Measurements from ENCODE around the gene NDUFA13.
"Not testable (repeated sequence)": the region's sequence is repeated elsewhere in the genome, so short reads cannot be mapped to it uniquely, and the experiment has no call there.

The NDUFA13 gene

DNA sequence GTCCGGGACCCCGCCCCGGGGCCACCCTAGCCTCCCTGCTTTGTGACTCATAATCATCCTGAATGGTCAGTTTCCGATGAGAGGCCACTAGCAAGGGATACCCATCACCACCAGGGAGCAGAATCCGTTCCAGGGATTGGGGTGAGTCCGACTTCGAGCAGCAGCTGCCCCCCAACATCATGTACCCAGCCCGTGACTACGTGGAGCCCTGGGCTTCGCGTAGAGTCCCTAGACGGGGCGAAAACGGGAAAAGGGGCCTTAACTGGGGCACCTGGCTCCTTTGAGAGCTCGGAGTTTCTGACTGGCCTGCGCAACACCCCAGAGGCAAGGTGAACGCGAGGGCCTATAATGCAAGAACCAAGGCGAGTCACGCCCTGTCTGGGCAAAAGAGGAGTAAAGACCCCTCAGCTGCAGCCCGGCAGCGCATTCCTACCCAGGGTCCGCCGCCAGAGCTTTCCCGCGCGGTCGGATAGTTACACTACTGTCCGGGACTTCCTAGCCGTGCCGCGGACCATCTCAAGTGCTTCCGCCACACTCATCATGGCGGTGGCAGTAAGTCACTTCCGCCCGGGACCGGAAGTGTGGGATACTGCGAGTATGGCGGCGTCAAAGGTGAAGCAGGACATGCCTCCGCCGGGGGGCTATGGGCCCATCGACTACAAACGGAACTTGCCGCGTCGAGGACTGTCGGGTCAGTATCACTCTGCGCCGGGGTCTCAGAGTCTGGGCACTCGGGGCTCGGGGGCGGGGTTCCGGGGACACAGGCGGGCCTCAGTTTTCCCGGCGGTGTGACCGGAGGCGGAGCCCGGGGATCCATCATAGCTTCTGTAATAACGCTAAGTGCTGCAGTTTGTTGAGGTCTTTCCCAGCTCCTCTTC lies at the start of gene NDUFA13:
Gene NDUFA13 (plus strand): TSS at position 584 of the 878 bp plus-strand sequence. CDS start 14 bp downstream, at position 598.
- DNase-seq: peak; percentile 97

DNA sequence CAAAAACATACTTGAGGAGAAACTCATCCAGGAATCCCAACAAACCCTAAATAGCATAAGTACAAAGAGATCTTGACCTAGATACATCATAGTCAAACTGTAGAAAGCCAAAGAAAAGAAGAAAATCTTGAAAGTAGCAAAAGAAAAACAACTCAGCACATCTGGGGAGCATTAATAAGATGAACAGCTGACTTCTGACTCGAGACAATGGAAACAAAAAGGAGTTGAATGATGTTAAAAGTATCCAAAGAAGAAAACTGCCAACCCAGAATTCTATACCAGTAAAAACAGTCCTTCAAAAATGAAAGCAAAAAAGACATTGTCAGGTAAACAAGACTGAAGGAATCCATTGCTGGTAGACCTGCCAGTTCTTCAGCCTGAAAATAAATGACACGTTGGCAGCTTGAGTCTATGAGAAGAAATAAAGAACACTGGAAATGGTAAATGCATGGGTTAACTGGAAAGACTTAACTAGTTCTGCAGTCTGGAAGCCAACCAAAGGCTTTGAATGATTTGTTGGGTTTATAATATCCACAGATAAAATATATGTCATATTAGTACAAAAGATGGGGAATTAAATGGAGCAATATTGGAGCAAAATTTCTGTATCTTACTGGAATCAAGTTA lies 47.5 kb upstream of the NDUFA13 start:
- DNase-seq: no peak

DNA sequence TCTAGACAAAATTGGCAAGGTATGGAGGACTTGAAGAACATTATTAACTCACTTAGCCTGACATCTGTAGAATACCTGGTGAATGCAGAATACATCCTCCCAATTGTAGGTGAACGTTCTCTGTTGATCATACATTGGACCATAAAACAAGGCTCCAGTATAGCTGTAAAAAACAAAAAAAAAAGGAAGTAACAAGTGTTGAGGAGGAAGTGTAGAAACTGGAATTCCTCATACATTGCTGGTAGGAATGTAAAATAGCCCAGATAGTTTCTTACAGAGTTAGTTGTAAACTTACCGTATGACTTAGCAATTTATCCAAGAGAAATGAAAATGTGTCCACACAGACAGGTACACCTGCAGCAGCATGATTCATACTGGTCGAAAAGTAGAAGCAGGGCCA lies 45.4 kb upstream of the NDUFA13 start:
- no peak for DNase-seq

DNA sequence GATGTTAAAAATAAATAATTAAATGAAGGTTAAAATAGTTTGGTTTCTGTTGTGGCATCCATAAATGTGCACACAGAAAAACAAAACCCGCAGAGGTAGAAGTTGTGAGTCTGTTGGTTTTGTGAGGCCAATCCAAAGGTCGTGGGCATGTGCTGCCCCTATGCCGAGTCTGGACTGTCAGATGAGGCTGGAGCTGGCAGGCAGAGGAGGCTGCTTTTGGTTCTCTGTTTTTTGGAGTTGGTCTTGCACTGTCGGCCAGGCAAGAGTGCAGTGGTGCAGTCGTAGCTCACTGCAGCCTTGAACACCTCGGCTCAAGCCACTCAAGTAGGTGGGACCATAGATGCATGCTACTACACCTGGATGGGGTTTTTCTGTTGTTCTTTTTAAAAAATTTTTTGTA lies 44.3 kb upstream of the NDUFA13 start:
- DNase-seq: no peak

DNA sequence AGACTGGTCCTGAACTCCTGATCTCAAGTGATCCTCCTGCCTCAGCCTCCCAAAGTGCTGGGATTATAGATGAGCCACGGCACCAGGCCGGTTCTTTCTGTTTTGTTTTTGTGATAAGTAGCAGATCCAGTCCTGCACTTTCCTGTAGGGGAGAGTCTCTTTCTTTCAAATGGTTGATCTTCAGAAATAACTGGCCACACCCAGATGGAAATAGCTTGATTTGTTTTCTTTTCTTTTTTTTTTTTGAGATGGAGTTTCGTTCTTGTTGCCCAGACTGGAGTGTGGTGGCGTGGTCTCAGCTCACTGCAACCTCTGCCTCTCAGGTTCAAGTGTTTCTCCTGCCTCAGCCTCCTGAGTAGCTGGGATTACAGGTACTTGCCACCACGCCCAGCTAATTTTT lies 43.9 kb upstream of the NDUFA13 start:
- DNase-seq: not testable (repeated sequence)

DNA sequence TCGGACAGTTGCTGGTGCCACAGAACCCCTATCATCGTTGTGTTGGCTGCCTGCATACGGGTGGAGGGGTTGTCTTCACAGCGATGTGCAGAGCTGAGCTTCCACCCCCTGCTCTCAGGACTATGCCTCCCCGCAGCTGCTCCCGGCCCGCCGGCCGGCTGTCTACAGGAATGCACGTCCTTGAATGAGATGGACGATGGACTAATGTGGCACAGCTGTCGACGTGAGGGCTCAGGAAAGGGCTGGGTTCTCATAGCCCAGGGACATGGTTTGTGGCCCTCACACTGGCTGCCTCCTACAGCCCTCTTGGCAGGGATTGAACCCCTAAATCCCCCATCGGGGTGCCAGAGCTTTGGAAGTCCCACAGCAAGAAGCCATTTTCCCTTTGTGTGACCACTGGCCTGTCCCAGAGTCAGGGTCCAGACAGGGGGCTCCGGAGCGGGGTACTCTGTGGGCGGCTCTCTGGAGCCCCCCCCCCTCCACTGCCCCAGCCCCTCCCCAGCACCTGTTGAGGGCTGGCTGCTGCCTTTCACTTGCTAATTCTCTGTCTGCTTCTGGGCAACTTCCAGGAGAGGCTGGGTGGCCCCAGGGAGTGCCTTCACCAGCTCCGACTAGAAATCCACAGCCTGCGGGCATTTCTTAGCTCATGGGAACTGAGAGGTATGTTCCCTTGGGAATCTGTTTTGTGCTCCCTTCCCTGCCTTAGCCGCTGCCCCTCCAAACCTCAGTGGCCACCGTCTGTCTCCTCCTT lies 40.8 kb upstream of the NDUFA13 start:
- DNase-seq: no peak

DNA sequence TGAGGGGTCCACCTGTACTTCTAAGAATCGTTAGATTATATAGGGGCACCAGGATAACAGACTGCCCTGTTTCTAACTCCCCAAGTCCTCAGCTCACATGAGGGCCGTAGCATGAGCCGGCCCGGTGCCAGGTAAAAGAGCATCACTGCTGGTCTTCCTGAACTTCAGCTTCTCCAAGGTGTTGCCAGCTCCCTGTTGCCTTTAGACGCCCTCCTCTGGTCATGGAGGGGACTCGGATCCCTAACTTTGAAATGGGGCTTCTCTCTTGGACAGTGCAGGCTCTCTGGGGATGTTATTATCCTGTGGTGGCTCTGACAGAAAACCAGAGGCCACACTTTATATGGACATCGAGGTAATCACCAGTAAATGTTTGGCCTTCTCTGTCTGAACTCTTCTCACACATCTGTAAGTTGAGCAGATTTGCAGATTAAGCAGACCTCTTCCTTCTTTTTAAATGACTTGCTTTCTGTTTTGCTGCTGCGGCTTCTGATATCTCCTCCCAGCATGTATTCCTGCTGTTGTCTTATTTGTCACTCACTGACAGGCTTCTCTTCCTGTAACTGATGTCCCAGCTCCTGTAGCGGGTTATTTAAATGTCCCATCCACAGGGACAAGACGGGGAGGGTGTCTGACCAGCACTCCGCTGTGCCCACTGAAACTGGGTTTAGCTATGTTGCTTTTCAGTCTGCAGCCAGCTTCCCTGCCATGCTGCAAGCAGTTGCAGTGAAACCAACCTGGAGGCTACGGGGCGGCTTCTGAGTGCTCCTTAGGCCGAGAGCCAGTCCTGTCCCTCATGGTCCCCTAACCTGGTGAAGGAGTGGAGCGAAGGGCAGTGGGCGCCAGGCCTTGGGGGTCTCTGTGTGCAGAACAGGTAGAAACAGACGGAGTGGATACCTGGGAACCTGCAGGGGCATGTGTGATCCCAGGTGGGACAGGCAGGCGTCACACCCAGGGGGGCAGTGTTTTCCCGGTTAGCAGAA lies 39.9 kb upstream of the NDUFA13 start:
- no peak for DNase-seq

DNA sequence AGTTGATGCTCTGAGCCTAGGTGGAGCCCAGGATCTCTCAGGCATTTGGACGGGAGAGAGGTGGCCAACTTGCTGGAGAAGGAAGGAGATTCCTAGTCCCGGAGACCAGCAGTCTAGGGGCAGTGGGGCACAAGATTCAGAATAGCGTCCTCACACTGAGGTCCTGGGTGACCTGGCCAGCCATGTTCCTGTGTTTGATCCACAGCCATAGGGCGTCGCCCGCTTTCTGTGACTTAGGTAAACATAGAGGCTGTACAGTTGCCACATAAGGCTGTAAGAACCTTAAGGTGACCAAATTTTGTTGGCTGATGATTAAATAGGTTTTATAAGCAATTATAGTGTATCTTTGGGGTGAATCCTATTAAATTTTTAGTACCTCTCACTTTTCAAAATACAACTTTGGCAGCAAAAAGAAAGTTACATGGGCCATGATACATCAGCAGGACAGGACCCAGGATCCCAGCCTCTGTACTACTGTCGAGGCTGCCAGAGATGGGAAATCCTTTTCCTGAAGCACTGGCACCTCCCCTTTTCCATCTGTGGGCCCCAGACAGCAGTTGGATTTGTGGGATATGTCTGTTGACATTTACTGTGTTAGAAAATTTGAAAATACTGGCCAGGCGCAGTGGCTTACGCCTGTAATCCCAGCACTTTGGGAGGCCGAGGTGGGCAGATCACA lies 38.2 kb upstream of the NDUFA13 start:
- DNase-seq: no peak

DNA sequence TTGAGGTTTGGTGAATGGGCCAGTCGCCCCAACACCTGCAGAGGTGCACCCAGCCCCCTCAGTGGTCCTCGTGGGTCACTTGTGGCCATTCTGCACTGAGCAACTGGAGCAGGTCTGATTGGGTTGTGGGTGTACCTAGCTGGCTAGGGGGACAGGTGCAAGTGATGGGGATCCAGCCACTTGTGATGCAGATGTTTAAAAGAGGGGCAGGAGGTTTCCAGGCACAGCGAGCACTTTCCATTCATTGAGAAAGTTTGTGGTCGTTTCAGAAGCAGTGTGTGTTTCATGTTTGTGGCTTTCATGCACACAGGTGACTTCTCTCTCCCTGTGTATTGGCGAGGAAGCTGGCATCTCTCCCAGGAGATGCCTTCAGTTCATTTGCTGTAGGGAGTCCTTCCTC lies 35.3 kb upstream of the NDUFA13 start:
- DNase-seq: no peak

DNA sequence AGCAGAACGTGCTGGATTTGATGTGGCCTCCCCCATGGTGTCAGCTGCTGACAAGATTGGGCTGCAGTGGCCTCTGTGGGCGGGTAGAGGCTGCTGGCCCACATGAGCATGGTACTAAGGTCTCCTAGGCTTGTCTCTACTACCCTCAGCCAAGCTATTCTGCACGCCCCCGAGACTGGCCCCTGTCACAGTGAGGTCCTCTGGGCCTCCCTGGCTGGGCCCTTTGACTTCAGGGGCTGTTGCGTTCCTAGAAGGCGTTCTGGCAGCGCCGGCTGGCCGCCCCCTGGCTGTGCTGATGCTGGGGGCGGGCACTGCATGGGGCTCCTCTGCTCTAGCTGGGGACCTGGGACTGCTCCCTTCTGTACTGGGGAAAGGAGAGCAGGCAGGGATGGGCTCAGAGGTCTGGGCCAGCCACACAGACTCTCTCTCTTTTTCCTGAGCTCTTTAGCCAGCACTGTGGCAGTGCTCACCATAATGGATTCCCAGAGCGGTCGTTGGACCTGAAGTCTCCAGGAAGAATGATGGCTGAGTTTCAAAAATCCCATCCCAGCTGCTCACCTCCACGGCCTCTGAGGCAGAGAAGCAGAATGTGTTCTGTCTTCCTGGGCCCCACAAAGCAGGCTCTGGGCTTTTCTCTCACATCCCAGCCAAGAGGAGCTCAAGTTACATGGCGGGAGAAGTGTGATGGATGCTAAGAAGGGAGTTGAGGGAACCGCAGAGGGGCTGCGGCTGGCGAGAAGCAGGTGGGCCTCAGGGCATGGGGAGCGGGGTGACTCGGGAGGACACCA lies 33.0 kb upstream of the NDUFA13 start:
- no peak for DNase-seq

DNA sequence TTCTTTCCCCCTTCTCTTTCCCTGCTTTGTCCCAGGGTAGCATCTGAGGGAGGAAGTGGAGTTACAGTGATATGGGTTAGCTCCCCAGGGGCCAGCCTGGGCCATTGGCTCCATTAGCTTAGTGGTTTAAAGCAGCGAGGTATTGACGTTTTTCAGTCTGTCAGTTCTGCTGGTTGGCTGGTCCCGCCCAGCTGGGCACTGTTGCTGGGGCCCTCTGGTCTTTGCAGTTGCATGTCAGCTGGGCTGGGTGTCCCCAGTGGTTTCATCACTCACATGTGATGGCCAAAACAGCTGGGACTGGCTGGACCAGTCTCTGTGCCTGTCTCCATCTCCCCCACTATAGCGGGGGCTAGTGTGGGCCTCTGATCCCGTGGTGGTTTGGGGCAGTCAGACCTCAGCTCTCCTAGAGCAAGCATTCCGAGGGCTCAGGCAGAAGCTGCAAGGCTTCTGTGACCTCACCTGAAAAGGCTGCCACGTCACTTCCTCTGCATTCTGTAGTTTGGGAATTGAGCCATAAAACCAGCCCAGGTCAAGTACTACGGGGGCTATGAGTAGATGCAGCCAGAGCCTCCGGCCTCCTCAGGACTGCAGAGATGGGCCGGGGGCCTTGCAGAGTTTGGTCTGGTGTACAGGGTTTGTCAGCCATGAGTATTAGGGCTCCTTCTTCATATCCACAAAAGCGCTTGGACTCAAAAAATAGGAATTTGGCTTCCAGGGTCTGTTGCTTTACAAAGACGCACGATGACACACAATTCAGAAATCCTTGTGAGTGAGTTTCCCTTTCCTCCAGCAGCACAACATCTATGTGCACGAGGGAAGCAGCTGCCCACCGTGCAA lies 30.6 kb upstream of the NDUFA13 start:
- no peak for DNase-seq

DNA sequence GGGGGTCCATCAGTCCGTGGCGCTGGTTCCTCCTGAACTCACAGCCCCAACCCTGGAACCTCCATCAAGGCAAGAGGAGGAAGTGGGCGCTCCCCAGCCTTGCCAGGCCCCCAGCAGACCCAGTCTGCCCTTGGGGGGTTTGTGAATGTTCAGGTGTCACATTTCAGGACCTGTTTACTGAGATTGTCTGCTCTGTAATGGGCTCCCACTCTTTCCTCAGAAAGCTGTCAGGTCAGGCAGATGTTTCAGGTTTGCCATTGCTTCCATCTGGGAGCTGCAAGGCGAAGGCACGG lies 30.1 kb upstream of the NDUFA13 start:
- no peak for DNase-seq

DNA sequence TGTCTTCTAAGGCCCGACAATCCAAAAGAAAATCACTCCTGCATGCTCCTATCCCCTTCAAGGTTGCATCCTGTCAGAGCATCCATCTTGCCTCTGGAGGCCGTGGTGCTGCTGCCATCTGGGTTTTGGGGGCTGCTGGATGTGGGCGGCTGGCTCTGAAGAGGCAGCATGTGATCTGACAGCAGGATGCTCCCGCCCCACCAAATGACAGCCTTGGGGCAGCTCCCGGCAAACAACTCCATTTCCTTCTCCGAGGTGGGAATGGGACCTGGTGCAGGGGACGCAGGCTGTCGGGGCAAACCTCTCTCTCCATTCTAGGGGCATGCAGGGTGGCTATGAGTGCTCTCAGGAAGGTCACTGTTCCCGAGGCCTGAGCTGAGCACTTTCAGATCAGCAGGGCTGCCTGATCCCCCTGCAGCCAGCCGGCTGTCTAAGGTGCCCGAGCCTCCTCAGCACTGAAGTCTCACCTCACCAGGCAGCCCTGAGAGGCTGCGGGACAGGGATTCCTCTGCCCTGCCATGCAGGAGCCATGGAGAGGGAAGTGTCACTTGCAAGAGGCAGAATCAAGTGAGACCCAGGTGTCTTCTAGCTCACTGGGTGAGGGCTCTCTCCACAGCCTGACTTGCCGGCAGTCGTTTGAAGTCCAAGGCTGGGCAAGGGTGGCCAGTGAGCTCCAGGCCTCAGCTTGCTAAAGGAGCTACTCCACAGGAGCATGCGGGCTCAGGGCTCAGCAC lies 29.5 kb upstream of the NDUFA13 start:
- DNase-seq: no peak

DNA sequence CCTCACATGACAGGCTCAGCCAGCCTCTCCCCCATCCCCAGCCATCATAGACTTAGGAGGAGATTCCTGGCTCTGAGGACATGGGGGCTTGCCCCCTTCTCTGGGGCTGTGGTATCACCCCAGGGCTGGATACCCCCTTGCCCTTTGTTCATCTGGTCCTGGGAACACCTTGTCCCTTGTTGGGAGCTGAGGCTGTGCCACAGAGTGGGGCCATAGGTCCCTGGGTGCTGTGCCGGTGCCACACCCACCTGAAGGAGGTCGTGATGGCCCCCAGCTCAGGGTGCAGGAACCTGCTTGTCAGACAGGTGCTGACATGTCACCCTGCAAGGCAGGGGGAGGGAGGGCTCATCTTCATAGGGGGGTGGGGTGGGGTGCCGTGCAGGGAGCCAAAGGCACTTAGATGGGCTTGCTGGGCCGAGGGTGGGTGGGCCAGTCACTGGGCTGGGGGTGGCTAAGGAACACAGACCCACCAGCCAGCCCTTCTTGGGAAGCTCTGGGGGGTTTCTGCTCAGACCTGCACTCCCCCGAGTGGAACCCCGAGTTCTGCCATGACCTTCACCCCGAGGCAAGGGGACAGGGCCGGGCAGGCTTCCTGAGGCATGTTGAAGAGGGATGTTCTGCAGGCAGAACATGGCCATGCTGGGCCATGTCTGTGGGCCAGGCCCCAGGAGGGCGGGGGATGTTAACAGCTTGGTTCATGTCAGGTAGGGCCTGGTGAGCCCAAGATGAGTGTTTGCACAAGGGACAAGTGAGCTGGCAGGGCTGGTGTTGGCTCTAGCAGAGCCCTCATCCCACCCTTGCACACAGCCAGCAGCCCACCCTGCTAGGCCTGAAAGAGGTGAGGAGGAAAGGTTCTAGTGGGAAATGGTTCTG lies 28.7 kb upstream of the NDUFA13 start:
- no peak for DNase-seq

DNA sequence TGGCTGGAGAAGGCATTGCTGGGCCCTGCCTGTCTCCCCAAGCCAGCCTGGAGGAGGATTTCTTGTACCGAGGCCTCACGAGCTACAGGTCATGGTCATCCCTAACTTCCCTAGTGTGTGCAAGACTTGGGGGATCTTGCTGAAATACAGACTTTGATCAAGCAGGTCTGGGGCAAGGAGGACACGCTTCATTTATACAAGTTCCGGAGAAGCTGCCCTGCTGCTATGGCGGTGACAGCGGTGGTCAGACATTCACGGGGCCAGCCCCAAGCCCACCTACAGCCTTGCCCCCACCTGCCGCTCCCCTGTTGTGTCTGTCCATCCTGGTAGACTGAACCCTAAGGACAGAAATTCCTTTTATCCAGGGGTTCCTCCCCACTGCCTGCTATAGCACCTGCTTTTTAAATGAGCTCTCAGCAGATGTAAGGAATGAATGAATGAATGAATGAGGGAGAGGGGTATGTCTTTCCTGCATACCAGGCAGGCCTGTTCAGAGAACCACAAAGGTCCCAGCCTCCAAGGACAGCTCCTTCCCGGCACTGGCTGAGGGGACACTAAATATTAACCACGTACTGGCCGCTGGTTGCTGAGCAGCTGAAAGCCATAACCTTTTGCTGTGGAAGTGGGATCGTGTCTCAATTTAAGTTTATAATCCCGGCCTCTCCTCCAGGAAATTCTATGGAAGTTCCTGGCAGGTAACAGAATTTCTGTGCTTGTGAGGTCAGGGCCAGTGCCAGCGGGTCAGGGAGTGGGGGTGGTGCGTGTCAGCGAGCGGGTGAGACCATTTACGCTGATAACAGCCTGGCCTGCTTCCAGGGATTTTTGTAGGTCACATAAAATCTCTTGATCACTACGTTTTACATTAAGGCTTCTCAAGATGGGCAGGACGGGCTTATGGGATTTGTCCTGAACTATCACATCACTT lies 27.8 kb upstream of the NDUFA13 start:
- DNase-seq: no peak

DNA sequence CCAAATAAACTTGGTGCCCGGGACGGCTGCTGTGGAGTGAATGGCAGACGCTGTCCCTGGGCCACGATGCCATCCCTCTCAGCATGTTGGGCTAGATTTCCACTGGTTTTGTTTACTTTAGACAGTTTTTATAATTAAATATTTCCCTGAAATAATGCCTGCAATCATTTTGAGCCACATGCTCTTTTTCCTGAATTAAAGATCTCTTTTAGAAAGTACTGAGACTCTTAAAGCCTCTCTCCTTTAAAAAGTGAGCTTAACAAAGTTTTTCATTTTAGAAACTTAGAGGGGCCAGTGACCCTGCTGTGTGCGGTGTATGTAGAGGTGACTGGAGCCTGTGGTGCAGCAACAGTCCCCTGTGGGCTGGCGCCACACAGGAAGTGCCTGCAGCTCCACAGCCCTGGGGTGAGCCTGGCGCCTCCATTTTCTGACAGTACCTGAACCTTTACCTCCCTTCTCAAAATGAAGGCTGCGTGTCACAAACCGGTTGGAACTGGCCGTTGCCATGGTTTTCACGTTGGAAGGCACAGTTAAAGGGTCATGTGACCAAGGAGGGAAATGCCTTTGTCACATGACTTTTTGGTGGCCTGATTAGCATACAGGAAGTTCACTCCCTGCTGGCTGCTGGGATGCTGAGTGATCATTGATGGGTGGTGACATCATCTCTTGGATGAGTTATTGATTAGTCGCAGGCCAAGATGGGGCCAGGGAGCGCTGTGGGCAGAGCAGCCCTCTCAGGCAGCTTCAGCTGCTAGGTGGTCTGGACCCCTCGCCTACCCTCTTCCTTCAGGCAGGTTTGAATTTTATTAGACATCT lies 26.9 kb upstream of the NDUFA13 start:
- DNase-seq: peak; percentile 80

Measured in activated CD4-positive, CD25-positive, alpha-beta regulatory T cell treated with anti-CD3 and anti-CD28 coated beads, Interleukin-2, amount 50 U/mL, for 72 hours (primary cell).